Measurements from ENCODE around the gene DNER.

The DNER gene

DNA sequence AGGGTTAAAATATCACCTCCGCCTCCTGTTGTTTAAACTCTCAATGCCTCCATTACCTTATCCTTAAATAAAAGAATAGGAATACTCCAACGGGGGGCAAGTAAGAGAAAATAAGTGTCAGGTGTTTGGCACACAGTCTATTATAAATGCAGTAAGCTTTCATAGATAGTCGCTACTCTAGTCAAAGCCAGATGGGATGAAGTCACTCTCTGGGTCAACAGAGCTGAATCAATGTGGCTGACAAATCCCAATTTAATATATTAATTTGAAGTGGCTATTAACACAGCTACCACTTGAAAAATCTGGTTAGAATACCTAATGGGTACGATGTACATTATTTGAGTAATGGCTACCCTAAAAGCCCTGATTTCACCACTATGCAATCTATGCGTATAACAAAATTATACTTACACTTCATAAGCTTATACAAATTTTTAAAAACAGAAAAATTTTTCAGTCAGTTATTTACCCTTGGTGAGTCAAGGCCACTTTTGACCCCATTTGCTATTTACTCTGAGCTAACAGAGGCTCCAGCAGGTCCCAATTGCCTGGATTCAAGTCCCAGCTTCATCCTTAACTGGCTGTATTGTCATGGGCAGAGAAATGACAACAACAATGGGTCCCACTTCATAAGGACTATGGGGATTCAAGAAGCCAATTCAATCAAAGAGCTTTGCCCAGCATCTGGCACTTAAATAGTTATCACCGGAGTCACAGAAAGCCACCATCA lies 275.8 kb downstream of the DNER start:
- DNase-seq (ENCODE audit: insufficient read length, low spot score) = no peak
- TF ChIP-seq POLR2A (IDR thresholded peaks at IDR 0.05; ENCODE audit: low read depth, low read length) = no peak
- FAIRE-seq = no peak

DNA sequence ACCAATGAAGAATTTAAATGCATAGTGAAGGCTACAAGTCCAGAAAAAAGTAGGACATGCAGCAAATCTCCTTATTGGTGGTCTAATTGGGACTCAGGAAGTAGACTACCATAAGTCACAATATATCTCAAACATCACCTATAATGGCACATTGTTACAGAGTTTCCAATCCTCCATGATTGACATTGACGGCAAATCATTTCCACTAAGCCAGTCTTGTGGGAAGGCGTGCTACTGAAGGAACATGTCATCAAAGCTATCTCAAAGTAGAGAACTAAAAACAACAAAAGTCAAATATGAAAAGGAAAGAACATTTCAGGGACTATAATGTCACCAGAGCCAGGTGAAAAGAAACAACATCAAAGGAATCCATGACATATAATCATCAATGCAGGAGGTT lies 276.9 kb downstream of the DNER start:
- TF ChIP-seq POLR2A (IDR thresholded peaks at IDR 0.05; ENCODE audit: low read depth, low read length) = no peak
- DNase-seq (ENCODE audit: insufficient read length, low spot score) = no peak
- no peak for FAIRE-seq

DNA sequence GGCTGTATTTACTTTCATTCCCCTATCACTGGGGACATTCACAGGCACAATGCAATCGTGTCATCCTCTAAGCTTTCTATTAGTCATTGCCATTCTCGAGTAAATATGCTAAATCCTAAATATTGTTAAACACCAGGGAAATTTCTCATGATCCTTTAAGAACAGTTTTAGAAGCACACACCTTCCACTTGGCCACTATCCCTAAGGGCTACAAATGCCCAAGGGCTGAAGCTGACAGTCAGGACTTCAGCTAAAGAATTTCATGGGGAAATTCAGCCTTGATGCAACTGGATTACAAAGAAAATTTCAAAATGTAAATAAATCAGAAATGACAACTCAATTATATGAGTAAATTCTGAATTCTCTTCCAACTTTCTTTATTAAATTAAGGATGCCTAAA lies 280.2 kb downstream of the DNER start:
- FAIRE-seq (no peak), DNase-seq (ENCODE audit: insufficient read length, low spot score) (no peak)
- TF ChIP-seq POLR2A (IDR thresholded peaks at IDR 0.05; ENCODE audit: low read depth, low read length) = no peak

DNA sequence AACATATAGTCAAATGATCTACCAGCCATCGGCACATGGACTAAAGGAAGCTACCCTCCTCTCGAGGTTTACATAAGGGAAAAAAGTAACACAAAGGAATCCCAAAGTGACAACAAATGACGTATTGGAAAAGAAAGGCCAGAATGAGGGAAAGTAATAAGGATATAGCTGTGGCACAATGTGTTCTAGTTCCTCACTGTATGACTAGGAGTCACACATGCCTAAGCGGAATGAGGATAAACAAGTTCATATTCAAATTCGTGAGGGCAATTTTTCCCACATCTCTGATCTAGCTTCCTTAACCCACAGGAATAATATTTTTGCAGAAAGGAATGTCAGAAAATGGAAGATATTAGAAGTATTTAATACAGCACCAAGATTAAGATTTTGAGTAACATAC lies 281.0 kb downstream of the DNER start:
- FAIRE-seq = no peak
- no peak for DNase-seq (ENCODE audit: insufficient read length, low spot score)
- TF ChIP-seq POLR2A (IDR thresholded peaks at IDR 0.05; ENCODE audit: low read depth, low read length) = no peak

DNA sequence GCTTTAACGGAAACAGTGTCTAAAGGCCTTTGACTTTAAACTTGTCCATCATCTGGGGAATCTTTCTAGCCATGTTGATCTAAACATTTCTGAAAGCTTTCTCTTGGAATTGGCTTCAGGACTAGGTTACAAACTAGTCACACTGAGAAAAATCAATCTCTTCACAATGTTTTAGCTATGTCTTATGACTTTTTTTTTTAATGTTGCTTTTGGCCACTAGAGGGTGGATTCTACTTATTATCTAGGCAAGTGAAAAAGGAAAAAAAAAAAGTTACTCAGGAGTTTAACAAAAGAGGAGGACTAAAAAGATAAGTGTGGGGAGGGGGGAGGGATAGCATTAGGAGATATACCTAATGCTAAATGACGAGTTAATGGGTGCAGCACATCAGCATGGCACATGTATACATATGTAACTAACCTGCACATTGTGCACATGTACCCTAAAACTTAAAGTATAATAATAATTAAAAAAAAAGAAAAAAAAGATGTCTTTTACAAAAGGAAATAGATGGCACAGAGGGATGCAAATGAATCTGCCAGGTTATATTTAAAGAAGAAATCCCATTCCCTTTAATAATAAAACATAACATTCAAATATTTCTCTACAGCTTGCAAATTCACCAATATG lies 282.9 kb downstream of the DNER start:
- DNase-seq (ENCODE audit: insufficient read length, low spot score) (no peak), FAIRE-seq (peak; percentile 79)
- no peak for TF ChIP-seq POLR2A (IDR thresholded peaks at IDR 0.05; ENCODE audit: low read depth, low read length)

DNA sequence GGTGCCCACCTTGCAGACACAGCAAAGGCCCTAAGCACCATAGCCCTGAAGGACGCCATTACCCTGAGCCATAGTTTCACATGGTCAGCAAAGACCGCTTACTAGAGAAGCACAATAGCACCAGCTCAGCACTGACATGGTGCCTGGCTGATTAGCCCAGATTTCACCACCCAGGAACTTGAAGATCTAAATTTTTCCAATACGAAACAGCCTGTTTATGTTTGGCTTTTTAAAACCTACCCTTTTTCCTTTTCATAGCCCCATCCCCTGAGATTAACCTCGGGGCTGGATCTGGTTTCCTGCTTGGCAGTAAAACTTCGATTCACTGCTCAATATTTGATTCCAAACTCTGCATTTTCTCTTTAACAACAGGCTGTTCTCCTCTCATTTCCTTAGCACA lies 284.8 kb downstream of the DNER start:
- no peak for FAIRE-seq
- no peak for DNase-seq (ENCODE audit: insufficient read length, low spot score)
- no peak for TF ChIP-seq POLR2A (IDR thresholded peaks at IDR 0.05; ENCODE audit: low read depth, low read length)

DNA sequence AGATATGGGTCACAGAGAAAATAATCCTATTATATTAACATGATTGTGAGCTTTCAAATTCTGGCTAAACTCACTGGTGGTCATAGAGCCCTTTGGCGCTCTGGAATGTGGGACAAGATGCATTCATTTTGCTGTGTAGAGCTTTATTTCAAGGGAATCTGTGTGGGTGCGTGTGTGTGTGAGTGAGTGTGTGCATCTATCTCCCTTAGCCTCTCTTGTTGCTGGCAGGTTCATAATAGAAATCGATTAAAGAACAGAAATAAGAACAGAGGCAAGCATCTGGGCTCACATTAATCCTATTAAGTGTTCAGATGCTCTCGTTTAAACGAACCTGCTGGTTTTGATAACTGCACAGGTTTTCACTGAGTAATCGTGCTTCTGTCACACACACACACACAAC lies 287.9 kb downstream of the DNER start:
- TF ChIP-seq POLR2A (IDR thresholded peaks at IDR 0.05; ENCODE audit: low read depth, low read length) = no peak
- DNase-seq (ENCODE audit: insufficient read length, low spot score) (no peak), FAIRE-seq (no peak)

DNA sequence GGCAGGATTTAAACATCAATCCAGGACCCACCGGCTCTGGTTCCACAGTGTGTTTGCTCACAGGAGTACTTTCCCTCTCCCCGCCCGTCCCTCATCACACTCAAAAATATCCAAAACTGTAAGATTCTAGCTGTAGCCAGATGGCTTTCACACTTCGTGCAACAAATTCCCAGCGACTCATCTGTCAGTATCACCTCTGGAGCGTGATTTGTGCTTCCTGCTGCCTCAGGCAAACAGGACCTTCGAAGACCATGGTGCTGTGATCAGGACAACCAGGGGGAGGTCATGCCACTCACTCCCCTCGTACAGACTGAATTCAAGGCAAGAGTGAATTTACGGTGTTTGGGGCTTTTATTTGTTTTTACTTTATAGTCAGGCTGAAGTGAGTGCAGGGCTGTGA lies 288.8 kb downstream of the DNER start:
- TF ChIP-seq POLR2A (IDR thresholded peaks at IDR 0.05; ENCODE audit: low read depth, low read length) = no peak
- FAIRE-seq = no peak
- DNase-seq (ENCODE audit: insufficient read length, low spot score) = no peak

DNA sequence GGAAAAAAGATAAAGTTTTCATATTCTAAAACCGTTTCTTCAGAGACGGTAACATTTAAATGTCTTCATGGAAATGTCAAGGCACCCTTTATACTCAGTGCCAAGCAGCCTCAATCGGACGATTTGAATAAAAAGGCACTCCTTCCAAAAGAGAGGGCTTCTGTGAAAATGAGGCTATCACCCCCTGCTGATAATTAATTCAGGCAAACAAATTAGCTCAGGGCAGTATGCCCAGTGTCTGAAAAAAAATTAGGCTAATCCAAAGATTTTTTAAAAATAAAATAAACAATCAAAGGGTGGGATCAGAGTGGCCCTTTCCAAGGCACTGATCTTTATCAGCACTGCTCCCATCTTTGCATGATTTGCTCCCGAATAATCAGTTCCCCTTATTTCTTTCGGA lies 292.3 kb downstream of the DNER start:
- no peak for DNase-seq (ENCODE audit: insufficient read length, low spot score)
- no peak for TF ChIP-seq POLR2A (IDR thresholded peaks at IDR 0.05; ENCODE audit: low read depth, low read length)
- no peak for FAIRE-seq

DNA sequence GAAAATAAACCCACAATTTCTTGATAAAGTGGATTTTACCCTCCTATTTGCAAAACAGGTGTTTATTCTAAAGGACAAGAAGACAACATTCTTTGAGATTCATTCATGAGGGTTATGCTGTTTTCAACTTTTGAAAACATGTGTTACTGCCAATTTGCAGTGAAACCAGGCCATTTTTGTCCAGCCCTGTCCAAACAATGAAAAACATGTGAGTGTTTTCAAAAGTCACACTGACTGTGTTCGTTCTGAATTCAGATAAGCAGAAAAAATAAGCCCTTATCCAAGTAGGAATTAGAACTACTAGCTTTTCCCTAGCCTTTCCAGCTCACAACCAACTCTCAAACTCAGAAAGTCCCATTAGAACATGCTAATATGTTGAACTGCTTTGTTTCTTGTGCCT lies 295.2 kb downstream of the DNER start:
- no peak for FAIRE-seq
- no peak for DNase-seq (ENCODE audit: insufficient read length, low spot score)
- TF ChIP-seq POLR2A (IDR thresholded peaks at IDR 0.05; ENCODE audit: low read depth, low read length) = no peak

DNA sequence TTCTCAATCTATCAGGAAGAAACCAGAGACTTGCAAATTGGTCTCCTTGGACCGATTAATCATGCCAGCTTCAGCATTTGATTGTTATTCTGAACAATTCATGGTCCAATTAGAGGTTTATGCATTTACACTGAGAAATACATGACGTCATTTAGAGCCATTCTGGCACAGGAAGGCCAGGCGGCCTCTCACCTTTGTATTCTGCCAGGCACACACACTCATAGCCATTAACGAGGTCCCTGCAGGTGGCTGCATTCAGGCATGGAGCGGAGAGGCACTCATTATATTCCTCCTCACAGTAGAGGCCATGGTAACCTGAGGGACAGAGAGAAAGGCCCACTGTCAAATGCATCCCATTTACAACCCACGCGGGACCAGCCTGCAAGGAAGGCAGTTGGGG lies 296.4 kb downstream of the DNER start:
- DNase-seq (ENCODE audit: insufficient read length, low spot score) (no peak), FAIRE-seq (no peak)
- no peak for TF ChIP-seq POLR2A (IDR thresholded peaks at IDR 0.05; ENCODE audit: low read depth, low read length)

DNA sequence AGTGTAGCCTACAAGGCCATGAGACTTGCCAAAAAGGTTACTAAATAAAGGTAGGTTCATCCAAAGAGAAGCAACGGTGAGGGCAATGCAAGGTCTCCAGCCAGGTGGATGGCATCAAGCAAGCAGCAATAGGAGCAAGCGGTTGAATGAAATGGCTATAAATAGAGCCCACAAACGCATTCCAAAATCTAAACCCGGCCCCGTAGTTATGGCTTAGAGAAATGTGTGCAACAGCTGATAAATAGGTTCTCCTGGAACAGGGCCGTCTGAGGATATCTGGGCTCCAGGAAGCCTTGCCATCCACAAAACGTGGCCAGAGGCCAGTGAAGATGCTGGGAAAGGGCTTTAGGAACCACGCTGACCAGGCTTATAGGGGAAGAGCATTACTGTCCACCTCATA lies 297.2 kb downstream of the DNER start:
- no peak for FAIRE-seq
- no peak for TF ChIP-seq POLR2A (IDR thresholded peaks at IDR 0.05; ENCODE audit: low read depth, low read length)
- no peak for DNase-seq (ENCODE audit: insufficient read length, low spot score)

DNA sequence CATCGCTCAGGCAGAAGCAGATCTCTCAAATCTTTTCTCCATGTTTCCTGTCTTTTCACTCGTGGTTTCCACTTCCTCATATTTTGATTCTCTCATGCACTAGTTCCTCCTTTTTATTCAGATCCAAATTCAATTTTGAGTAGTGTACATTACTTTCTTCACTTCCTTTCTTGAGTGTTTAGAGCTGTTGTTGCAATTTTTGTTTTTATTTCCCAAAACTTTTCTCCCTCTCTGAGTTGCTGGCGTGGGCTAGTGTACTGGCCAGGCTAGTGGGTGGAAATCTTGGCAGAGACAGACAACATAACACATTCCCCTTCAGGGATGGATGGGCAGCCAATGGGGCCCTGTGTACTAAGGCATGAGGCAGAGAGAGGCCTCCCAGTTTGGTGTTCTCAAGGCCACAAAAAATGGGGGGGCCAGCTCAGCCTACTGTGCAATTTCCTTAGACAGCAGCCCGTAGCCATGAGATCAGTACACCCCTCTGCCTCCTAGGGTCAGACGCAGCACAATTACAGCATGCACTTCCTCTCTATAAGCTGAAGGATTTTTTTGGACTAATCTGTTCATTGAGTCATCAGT lies 298.1 kb downstream of the DNER start:
- no peak for FAIRE-seq
- no peak for DNase-seq (ENCODE audit: insufficient read length, low spot score)
- TF ChIP-seq POLR2A (IDR thresholded peaks at IDR 0.05; ENCODE audit: low read depth, low read length) = no peak

DNA sequence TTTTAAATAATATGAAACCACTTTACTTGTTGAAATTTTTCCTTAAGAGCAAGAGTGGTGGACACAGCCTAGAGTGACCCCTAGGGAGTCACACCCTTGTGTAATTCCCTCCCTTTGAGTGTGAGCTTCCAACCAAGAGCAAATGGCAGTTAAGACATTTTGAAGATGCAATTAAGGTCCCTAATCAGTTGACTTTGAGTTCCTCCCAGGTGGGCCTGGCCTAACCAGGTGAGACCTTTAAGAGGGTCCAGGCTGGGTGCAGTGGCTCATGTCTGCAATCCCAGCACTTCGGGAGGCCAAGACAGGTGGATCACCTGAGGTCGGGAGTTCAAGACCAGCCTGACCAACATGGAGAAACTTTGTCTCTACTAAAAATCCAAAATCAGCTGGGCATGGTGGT lies 299.7 kb downstream of the DNER start:
- no peak for DNase-seq (ENCODE audit: insufficient read length, low spot score)
- TF ChIP-seq POLR2A (IDR thresholded peaks at IDR 0.05; ENCODE audit: low read depth, low read length) = no peak
- FAIRE-seq = no peak

DNA sequence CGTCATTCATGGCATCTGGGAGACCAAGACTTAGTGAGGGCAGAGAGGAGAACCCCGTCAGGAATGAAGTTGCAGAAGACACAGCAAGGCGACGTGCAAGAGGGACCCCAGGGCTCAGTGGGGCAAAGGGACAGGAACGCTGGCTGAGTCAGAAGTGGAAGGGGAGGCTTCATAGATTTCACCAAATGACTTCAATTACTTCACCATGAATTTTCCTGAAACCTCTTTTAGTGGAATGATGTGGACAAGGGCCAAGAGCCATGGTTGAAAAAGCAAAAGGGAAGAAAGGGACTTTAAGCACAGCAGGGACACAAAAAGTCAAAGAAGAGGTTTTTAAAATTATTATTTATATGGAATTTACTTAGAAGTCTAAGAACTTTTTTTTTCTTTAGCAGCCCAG lies 301.7 kb downstream of the DNER start:
- TF ChIP-seq POLR2A (IDR thresholded peaks at IDR 0.05; ENCODE audit: low read depth, low read length) = no peak
- no peak for DNase-seq (ENCODE audit: insufficient read length, low spot score)
- FAIRE-seq = no peak

Measured in H54 (cell line).